ENCODE results near the gene SLC9A9.
"Not testable (repeated sequence)": the region's sequence is repeated elsewhere in the genome, so short reads cannot be mapped to it uniquely, and the experiment has no call there.

Gene SLC9A9

DNA sequence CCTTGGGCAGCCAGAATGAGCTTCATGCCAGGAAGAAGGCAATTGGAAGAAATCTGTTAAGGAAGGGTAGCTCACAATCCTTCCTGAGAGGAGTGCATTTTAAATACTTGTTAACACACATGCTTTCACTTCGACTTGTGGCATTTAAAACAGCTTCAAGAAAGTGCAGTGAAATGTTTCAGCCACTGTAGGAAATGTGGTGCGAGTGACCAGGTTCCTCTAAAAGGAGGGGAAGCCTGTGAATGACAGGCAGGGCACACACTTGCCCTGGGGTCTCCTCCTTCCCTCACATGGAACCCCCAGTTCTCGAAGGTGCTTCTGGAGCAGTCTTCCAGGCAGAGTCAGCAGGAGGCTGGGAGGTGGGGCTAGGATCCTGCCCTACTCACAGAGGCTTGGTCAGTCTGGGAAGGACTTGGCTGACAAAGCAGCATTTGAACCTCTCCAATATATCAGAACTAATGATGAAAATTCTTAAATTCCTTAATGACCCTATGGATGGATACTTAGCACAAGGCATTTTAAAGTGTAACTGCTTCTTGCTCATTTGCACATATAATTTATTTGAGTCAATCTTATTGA is 370.1 kb downstream of the SLC9A9 start:
- in situ Hi-C loops (cut with MboI; ENCODE audit: low sequenced_read_pairs) = no loop called here

DNA sequence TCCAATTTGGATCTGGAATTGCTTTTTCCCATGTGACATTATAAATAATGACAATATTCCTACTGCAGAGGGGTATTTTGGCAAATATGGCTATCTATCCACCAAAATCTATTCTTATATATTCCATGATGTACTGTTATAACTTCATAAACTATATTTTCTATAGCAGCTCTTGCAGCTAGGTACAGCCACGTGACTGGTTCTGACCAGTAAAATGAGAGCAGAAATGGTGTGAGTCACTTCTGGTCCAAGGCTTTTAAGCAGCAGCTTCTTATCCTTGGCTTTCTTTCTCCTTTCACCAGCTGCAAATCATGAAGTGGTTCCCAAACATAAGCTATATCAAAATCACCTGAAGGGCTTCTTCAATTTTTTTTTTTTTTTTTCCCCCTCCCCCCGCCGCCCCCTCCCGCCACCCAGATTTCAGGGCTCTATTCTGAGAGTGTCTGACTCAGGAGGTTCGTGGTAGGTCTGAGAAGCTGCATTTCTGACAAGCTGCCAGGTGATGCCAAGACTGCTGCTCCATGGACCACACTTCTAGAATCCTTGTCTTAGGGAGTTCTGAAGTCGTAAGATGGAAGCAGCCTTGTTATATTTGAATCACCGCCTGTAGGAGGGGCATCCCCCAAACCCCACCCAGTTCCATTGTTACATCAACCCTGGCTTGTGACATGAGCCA is 371.2 kb downstream of the SLC9A9 start:
- in situ Hi-C loops (cut with MboI; ENCODE audit: low sequenced_read_pairs) = no loop called here

DNA sequence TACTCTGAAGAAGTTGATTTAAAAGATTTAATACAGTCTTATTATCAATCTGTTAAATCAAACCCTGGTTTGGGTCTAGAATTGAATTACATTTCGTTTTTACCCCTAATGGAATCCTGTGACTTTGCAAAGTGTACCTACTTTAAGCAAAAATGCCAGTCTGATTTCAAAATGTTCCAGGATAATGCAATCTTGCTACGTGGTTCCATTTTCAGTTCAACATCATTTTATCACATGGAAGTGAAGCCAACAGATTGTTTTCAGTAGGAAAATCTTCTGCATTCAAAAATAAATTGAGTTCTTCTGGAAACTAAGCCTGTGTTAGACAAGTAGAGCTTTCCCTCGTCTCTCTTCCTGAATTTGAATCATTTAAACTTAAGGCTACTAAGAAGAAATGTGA is 372.3 kb downstream of the SLC9A9 start:
- in situ Hi-C loops (cut with MboI; ENCODE audit: low sequenced_read_pairs) = no loop called here

DNA sequence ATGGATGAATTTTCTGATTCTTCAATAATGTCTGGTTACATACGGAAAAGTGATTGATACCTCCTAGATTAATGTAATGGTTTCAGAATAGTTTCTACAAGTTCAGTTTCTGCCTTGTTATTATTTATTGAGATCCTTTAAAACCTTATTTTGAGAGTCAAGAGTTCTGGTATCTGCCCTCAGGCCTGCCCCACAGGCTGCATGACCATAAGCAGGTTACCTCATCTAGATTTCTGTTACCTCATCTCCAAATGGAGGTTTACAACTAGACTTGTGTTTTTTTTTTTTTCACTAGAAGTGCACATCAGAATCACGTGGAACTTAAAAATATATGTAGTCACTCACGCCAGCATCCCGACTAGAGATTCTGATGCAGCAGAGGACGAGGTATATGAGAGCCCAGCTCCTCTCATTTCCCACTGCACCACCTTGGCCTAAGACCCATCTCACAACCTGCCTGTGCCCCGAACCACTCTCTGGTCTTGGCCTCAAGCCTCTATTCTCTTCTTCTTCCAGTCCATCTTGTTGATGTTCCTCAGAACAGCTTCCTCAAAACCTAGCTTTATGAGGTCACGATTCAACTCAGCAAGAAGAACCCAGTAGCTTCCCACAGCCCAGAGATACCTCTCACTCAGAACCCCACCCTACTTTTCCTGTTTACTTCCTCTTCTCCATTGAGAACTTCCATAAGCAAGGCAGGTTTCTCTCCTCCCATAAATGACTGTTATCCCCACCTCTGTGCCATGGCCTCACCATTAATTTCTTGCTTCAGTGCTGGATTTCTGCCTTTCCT is 375.3 kb downstream of the SLC9A9 start:
- in situ Hi-C loops (cut with MboI; ENCODE audit: low sequenced_read_pairs) = no loop called here

DNA sequence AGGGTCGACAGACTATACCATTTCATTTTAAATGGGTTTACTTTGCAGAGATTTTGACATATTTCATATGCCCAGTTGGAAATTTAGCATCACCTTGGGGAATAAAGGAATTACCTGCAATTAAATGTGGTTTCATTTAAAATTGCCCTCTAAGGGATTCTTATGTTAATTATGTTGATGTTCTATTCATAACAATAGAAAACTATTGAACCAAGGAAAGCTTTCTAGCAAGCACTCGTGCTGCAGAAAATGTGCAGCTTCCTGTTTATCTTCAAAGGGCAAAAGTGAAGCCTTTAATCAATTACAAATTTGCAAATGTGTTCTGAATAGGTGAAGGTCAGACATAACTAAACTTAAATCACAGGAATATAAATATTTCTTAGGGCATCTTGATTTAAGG is 376.6 kb downstream of the SLC9A9 start:
- in situ Hi-C loops (cut with MboI; ENCODE audit: low sequenced_read_pairs) = no loop called here

DNA sequence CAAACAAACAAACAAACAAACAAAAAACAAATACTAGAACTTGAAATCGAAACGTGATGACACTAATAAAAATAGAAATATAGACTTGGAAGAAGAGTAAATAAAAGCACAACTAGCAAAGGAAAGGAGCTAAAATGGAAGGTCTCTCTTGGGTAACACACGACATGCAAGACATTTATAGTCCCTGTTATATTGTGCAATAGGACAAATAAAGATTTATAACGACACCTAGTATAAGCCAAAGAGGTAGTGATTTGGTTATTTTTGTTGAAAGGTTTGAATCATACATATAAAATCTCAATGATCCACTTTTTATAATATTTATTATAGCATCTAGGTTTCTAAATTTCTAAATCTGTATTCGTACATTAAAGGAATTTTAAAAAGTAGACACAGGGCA is 379.1 kb downstream of the SLC9A9 start:
- in situ Hi-C loops (cut with MboI; ENCODE audit: low sequenced_read_pairs) = no loop called here

DNA sequence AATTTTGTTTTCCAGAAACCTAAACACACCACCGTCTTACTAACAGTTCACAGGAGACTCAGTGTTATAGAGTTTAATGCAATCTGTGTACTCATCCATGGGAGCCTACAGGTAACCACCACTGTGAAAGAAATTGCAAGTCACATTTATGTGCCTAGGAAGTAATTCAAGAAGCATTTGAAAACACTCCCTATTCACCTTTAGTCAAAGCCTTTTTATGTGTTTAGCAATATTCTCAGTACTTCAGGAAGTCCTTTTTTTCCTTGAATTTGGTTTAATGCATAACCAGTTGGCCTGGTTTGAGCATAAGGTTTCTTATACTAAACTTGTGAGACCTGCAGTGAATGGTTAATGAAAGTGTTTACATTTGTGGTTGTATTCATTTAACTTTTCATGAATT is 382.6 kb downstream of the SLC9A9 start:
- in situ Hi-C loops (cut with MboI; ENCODE audit: low sequenced_read_pairs) = no loop called here

DNA sequence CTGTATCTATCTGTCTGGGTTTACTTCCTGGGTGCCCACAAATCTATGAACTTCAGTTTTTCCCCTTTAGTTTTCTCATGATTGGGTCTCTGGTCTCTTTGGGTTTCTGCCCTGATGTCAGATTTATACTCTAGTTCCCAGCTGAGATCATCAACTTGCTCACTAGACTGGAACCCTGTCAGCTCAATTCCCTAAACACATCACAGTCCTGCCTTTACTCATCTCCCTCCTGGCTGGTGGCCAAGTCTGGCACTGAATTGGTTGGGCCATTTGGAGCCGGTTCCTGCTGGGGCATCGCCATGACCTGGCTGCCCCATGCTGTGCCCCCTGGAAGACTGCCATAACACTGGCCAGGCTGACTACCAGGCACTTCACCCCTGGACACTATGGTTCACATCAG is 383.4 kb downstream of the SLC9A9 start:
- in situ Hi-C loops (cut with MboI; ENCODE audit: low sequenced_read_pairs) = no loop called here

DNA sequence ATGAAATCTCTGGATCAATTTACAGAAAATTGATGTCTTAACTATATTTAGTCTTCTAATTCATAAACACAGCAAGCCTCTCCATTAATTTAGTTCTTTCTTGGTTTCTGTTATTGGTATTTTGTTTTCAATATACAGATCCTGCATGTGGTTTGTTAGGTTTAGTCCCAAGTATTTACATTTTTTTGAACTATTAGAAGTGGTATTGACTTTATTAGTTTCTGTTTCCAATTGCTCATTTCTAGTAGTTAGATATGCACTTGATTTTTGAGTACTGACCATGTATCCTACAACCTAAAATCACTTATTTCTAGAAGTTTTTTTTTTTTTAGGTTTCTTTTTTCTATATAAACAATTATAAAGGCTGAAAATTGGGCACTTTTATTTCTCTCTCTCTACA is 392.8 kb downstream of the SLC9A9 start:
- in situ Hi-C loops (cut with MboI; ENCODE audit: low sequenced_read_pairs) = no loop called here

DNA sequence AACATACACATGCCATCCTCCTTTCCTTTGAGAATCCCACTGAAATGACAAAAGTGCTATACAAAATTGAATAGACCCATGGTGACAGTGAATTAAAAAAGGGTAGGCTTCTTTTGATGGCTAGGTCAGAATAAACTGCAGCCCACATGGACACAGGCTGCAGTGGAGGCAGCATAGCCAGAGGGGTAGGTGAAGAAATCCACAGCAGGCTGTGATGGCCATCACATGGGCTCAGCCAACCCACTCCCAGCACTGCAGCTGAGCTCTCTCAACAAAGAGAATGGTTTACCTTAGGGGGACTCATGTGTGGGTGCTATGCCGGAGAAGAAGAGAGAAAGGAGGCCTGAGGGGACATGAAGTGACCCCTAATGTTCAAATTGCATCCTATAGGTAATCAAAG is 397.6 kb downstream of the SLC9A9 start:
- in situ Hi-C loops (cut with MboI; ENCODE audit: low sequenced_read_pairs) = no loop called here

DNA sequence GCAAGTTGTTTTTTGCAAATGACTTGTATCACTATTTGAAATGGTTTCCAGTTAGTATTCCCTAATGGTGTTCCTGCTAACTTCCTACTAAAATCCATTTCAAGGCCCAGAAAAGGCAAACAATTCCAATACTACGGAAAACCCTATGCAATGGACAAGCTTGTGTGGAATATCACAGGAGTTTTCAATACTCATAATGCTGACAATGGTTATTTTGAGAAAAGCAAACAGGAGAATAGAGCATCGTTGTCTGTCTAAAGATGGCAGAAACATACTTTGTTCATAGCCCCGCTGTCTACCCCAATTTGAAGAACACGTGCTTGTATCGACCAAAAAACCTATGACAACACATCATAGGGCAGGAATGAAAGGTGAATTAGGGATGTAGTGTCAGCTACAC is 400.8 kb downstream of the SLC9A9 start:
- in situ Hi-C loops (cut with MboI; ENCODE audit: low sequenced_read_pairs) = no loop called here

DNA sequence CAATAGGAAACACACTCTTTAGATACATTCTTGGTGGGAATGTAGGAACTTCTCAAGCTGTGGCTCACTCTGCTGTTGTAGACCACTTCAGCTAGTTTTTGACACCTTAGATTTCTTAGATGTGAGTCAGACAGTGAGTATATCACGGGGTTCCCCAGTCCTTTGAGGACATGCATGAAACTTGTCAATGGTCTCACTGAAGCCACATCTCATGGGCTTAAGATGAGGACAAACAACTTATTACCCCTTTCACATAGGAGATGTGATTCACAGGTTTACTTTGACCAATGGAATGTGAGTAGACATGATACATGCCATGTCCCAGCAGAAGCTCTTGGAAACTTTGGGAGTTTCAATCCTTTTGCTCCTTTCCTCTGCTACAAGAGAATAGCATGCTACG is 403.1 kb downstream of the SLC9A9 start:
- in situ Hi-C loops (cut with MboI; ENCODE audit: low sequenced_read_pairs) = no loop called here

DNA sequence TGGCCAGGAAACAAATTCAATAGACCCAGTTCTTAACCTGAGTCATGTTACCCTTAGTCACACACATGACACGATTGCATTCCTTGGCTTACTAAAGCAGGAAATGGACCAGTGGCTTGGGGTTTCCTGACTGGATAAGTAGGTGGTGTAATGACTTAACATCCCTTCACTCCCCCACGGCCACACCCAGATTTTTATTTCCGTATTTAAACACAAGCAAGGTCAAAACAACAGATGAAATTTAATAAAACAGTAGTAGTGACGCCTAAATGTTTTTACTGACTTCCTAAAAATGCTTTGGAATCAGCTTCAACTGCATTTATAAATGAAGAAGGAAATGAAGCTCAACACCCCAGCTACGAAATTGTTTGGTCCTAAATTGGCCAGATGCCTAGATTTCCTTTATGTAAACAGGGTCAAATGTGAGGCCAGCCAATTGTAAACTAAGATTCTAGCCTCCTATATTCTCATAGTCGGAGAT is 404.4 kb downstream of the SLC9A9 start:
- in situ Hi-C loops (cut with MboI; ENCODE audit: low sequenced_read_pairs) = no loop called here

DNA sequence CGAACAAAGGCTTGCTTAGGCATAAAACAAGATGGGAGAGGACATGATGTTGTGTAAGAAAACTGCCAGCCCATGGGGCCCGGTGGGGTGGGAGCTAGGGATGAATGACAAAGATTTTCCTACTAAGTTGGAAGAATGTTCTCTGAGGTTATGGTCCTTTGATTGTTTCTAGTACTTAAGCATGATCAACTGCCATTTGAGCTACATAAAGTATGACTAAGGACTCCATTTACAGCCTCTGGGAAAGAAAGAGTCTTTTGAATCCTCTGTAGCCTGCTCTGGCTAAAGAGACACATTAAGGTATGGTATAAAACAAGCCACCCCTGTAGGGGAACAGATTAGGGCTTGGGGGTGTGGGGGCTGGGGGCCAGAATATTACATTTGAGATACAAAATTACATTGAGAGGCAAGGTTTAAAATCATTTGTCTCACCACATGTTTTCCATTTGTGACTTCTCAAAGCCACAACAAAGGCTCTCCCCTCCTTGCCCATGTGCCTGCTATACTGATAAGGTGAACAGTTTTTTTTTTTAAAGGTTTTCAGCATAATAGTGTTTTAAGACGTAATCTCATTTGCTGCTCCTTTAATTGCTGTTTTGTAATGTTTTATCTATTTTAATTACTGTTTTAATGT is 405.3 kb downstream of the SLC9A9 start:
- in situ Hi-C loops (cut with MboI; ENCODE audit: low sequenced_read_pairs) = no loop called here

DNA sequence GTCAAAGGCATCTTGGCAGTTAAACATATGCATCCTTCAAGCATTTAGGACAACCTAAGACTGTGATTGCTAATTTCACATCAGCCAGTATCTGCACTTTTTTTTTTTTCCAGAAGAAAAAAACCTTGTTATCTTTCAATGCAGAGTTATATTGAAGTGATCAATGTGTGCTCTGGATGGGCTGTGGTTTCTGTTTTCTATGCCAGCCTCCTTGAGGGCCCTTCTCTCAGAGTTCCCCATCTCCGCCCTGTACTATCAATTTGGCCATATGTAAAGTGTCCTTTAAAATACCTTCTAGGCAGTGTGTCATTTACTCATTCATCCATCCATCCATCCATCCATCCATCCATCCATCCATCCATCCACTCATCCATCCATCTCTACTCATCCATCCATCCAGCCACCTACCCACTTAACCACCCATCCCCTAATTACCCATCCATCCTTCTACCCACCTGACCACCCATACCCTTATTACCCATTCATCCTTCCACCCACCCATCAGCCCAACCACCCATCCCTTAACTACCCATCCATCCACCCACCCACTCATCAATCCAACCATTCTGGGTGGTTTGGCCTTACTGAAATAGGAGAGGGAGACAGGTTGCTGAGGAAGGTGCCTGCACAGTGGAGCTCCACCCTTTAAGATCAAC is 406.6 kb downstream of the SLC9A9 start:
- in situ Hi-C loops (cut with MboI; ENCODE audit: low sequenced_read_pairs) = no loop called here

DNA sequence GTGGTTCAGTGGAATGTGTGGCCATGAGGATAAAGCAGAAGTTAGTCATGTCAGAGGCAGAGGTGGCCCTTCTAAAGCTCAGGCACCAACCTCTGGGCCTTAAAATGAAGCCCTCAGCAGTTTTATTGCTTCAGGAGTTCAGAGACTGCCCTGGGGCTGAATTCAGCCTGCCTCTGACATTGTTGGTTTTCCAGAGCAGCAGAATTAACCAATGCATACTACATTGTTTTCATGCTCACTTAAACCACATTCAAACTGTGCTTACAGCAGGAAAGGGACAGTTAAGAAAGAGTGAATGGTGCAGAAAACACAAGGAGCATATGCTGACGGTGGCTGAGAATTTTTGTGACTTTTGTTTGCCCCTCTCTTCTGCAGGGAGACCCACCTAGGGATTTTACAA is 408.5 kb downstream of the SLC9A9 start:
- in situ Hi-C loops (cut with MboI; ENCODE audit: low sequenced_read_pairs) = no loop called here

DNA sequence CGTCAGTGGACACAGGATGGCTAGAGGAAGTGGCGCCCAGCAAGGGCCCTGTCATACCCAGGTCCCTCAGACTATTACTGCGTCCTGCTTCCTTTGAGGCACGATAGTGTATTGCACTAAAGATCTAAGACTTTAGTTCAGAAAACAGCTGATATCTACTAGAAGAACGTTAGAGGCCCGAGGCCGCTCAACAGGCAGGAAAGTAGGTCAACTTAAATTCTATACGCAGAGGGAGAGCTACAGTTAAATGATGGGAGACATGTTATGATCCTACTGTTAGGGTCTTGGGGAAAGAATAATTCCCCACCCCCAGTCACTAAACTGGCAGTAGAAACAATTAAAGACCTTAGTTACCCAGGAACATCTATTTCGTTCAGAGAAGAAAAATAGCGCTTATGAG is 410.9 kb downstream of the SLC9A9 start:
- in situ Hi-C loops (cut with MboI; ENCODE audit: low sequenced_read_pairs) = no loop called here

DNA sequence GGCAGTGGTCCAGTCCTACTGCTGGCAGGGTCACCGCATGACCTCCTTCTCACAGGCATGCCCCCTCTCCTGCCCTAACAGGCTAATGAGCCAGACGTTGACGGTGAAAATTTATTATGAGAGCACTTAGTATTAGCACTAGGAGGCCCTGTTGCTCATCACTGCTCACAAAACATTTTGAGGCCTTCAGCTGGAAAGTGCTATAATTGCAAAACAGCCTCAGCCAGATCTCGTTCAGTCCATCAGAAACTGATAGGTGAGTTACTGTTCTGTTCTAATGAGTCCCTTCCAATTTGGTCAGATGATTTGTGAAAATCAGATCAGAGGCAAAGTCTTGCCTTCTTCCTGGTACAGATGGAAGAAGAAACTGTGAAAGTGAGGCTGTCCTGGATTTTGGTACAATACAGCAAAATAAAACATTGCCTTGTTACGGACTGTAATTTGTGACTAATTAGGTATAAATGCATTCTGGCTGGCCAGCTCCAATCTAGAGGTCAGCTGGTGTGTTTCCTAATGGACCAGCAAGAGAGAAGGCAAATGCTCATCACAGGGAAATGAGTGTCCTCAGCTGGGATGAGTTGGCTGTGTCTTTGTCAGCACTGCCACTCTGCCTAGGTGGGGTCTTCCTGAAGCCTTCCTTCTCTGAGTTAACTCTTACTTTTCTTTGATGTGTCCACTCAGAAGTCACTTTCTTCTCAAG is 411.9 kb downstream of the SLC9A9 start:
- in situ Hi-C loops (cut with MboI; ENCODE audit: low sequenced_read_pairs) = no loop called here

DNA sequence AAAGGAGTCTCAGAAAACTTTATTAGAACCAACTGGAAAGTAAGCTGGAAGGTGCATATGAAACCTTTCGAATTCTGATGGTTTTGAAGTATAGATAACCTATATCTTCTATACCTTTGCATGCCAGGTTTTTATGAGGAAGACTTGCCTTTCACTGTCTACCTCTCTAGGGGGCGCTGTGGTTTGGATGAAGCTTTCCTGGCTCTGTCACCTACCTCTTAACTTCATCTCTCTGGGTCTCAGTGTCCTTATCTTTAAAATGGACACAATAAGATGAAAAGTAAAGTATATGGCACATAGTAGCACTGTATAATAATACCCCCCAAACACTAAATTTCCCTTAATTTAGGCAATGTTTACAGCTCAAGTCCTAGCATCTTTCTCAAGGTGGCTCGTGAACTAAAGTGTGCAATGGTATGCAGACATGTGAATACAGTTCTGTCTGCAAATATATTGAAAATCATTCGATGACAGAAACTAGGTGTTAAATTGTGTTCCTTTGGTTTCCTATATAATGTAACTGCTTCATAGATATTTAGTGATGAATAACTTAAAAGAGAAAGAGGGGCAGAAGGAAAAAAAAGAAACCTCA is 414.4 kb downstream of the SLC9A9 start:
- in situ Hi-C loops (cut with MboI; ENCODE audit: low sequenced_read_pairs) = no loop called here

DNA sequence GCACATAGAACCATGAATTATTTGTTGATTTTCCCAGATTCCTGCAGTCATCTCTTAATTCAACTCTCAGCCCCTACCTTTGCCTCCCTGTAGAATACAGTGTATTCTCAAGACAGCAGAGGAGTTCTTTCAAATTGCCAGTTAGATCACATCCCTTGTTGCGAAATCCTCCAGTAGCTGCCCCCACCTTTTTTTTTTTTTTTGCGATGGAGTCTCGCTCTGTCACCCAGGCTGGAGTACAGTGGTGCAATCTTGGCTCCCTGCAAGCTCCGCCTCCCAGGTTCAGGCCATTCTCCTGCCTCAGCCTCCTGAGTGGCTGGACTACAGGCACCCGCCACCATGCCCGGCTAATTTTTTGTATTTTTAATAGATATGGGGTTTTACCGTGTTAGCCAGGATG is 417.0 kb downstream of the SLC9A9 start:
- in situ Hi-C loops (cut with MboI; ENCODE audit: low sequenced_read_pairs) = not testable (repeated sequence)
